EH (cell line): ENCODE measurements around the gene IBA57.
A peak's percentile ranks its signal among the peaks of the same experiment; 100 is the strongest.

Source experiments
- DNase-seq: peaks from one replicate; pipeline ENCODE4 v3.0.0-alpha.2; 2015; ENCODE audit warnings: low read depth

The IBA57 gene

GRCh38 chr1:228156941-228157728 is 8.5 kb upstream of the IBA57 start:
- DNase-seq: no peak

- no peak for DNase-seq
Measured at GRCh38 chr1:228157729-228158126, 7.9 kb upstream of the IBA57 start.

GRCh38 chr1:228158151-228159007 is 7.2 kb upstream of the IBA57 start:
- DNase-seq: no peak

- DNase-seq: no peak
Measured at GRCh38 chr1:228159008-228159665, 6.5 kb upstream of the IBA57 start.

GRCh38 chr1:228160201-228160761 is 5.3 kb upstream of the IBA57 start:
- no peak for DNase-seq

- DNase-seq: no peak
Measured at GRCh38 chr1:228161362-228161761, 4.2 kb upstream of the IBA57 start.

- DNase-seq: no peak
Measured at GRCh38 chr1:228161866-228162265, 3.7 kb upstream of the IBA57 start.

GRCh38 chr1:228162286-228163006 is 3.2 kb upstream of the IBA57 start:
- DNase-seq: peak; percentile 30

GRCh38 chr1:228163007-228163753 is 2.4 kb upstream of the IBA57 start:
- peak; percentile 39 for DNase-seq

- DNase-seq: no peak
Measured at GRCh38 chr1:228163776-228164519, 1.7 kb upstream of the IBA57 start.

- DNase-seq: no peak
Measured at GRCh38 chr1:228164561-228165371, 838 bp upstream of the IBA57 start.

GRCh38 chr1:228166170-228166936 is 749 bp downstream of the IBA57 start:
- DNase-seq: peak; percentile 78

- DNase-seq: no peak
Measured at GRCh38 chr1:228168563-228169270, 3.1 kb downstream of the IBA57 start.

GRCh38 chr1:228169345-228169744 is 3.7 kb downstream of the IBA57 start:
- DNase-seq: no peak

GRCh38 chr1:228170666-228171065 is 5.1 kb downstream of the IBA57 start:
- DNase-seq: no peak

GRCh38 chr1:228171221-228171891 is 5.8 kb downstream of the IBA57 start:
- DNase-seq: no peak
